ENCODE results near the gene TBX15. TPM values are rescaled to one million over a fixed set of nuclear protein-coding genes. Genes with fewer than 3 reads are reported as not detected.

TBX15 gene
- total and polyA plus RNA-seq, 9 of the 15 experiments (the other 6 are each of a cell fraction or from before 2014, with no cell fraction given), result 0.03 to 3.4 (median 2.3) TPM

DNA sequence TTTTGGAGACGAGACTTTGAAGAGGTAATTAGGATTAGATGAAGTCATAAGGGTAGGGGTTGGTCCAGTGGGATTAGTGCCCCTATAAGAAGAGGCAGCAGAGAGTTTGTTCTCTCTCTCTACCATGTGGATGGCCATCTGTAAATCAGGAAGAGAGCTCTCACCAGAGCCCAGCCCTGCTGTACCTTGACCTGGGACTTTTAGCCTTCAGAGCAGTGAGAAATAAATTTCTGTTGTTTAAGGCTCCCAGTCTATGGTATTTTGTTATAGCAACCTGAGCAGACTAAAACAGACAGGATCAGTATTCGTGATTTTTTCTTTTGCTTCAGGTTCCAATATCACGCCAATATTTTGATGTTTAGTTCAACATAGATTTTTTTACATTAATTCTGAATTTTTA lies 30.0 kb downstream of the TBX15 start:
- H3K27me3 ChIP-seq (ENCODE audit: control insufficient read depth in 2 of 2, insufficient read depth in 2 of 2, low read length in 2 of 2), result no peaks in the 10 kb centered on the region
- H3K4me1 ChIP-seq (replicated peaks in 1 of 2; ENCODE audit: control insufficient read depth in 2 of 2, insufficient read depth in 2 of 2, low read length in 2 of 2), result peaks cover 0 to 7% of the 10 kb centered on the region in 2 experiments; a peak in 1 of 5 replicates
- H3K4me2 ChIP-seq (ENCODE audit: insufficient read depth, low read length), result no peak overlapping the region
- in situ Hi-C loops (cut with MboI), result no loop called here
- no peak for FAIRE-seq
- H3K36me3 ChIP-seq (ENCODE audit: control insufficient read depth, insufficient read depth, low read length), result no peaks in the 10 kb centered on the region
- POLR2A ChIA-PET, result interaction anchor here (0.6 to 0.8 kb wide), 2 partner anchors 78 to 923 kb away, joined by 3 to 4 read pairs; no protein-coding TSS in a partner anchor
- intact Hi-C loops (cut with micrococcal nuclease), result no loop called here
- 38% methylated on average over 3 of the region's 3 CpGs for WGBS (ENCODE audit: insufficient coverage, low coverage, missing lambda C conversion rate)
- H2AFZ ChIP-seq (ENCODE audit: low read depth, low read length), result no peak overlapping the region
- no peaks in the 10 kb centered on the region for H3K9me3 ChIP-seq (replicated peaks; ENCODE audit: control insufficient read depth, insufficient read depth, low read depth, low read length)
- H3K27ac ChIP-seq (ENCODE audit: extremely low read depth, low read depth, low read length), result no peak overlapping the region
- no peaks in the 10 kb centered on the region for H4K20me1 ChIP-seq (replicated peaks; ENCODE audit: control insufficient read depth, insufficient read depth, low read length)
- CTCF ChIA-PET (ENCODE audit: low intra/inter-chr PET ratio), result no interaction called here
- no peak for DNase-seq (ENCODE audit: extremely low read depth in 1 of 4, low spot score in 3 of 4)
- H3K4me3 ChIP-seq, result no peak overlapping the region
- TF ChIP-seq HDAC8 (tag; IDR thresholded peaks at IDR 0.05) (no peak), NRF1 (conservative IDR thresholded peaks at IDR 0.05 in 1 of 2, IDR thresholded peaks at IDR 0.05 in 1 of 2) (no peak), CBX2 (IDR thresholded peaks at IDR 0.05; ENCODE audit: insufficient read depth, low read length, poor library complexity, severe bottlenecking) (no peak), CREM (IDR thresholded peaks at IDR 0.05; ENCODE audit: low read depth) (no peak), NR2C1 (IDR thresholded peaks at IDR 0.05) (no peak), NR2C1 (tag; IDR thresholded peaks at IDR 0.05) (no peak), HOXB6 (CRISPR knock-in tag; IDR thresholded peaks at IDR 0.05; ENCODE audit: borderline replicate concordance) (no peak), HIVEP1 (CRISPR knock-in tag; IDR thresholded peaks at IDR 0.05) (no peak), PHTF2 (CRISPR knock-in tag; IDR thresholded peaks at IDR 0.05) (no peak), BRCA1 (IDR thresholded peaks at IDR 0.05) (no peak), BRCA1 (CRISPR knock-in tag; IDR thresholded peaks at IDR 0.05) (no peak)
- TF ChIP-seq, protein P1, sequence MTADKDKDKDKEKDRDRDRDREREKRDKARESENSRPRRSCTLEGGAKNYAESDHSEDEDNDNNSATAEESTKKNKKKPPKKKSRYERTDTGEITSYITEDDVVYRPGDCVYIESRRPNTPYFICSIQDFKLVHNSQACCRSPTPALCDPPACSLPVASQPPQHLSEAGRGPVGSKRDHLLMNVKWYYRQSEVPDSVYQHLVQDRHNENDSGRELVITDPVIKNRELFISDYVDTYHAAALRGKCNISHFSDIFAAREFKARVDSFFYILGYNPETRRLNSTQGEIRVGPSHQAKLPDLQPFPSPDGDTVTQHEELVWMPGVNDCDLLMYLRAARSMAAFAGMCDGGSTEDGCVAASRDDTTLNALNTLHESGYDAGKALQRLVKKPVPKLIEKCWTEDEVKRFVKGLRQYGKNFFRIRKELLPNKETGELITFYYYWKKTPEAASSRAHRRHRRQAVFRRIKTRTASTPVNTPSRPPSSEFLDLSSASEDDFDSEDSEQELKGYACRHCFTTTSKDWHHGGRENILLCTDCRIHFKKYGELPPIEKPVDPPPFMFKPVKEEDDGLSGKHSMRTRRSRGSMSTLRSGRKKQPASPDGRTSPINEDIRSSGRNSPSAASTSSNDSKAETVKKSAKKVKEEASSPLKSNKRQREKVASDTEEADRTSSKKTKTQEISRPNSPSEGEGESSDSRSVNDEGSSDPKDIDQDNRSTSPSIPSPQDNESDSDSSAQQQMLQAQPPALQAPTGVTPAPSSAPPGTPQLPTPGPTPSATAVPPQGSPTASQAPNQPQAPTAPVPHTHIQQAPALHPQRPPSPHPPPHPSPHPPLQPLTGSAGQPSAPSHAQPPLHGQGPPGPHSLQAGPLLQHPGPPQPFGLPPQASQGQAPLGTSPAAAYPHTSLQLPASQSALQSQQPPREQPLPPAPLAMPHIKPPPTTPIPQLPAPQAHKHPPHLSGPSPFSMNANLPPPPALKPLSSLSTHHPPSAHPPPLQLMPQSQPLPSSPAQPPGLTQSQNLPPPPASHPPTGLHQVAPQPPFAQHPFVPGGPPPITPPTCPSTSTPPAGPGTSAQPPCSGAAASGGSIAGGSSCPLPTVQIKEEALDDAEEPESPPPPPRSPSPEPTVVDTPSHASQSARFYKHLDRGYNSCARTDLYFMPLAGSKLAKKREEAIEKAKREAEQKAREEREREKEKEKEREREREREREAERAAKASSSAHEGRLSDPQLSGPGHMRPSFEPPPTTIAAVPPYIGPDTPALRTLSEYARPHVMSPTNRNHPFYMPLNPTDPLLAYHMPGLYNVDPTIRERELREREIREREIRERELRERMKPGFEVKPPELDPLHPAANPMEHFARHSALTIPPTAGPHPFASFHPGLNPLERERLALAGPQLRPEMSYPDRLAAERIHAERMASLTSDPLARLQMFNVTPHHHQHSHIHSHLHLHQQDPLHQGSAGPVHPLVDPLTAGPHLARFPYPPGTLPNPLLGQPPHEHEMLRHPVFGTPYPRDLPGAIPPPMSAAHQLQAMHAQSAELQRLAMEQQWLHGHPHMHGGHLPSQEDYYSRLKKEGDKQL (CRISPR knock-in tag; IDR thresholded peaks at IDR 0.05; ENCODE audit: borderline replicate concordance), result no peak
- TF ChIP-seq, protein P2, sequence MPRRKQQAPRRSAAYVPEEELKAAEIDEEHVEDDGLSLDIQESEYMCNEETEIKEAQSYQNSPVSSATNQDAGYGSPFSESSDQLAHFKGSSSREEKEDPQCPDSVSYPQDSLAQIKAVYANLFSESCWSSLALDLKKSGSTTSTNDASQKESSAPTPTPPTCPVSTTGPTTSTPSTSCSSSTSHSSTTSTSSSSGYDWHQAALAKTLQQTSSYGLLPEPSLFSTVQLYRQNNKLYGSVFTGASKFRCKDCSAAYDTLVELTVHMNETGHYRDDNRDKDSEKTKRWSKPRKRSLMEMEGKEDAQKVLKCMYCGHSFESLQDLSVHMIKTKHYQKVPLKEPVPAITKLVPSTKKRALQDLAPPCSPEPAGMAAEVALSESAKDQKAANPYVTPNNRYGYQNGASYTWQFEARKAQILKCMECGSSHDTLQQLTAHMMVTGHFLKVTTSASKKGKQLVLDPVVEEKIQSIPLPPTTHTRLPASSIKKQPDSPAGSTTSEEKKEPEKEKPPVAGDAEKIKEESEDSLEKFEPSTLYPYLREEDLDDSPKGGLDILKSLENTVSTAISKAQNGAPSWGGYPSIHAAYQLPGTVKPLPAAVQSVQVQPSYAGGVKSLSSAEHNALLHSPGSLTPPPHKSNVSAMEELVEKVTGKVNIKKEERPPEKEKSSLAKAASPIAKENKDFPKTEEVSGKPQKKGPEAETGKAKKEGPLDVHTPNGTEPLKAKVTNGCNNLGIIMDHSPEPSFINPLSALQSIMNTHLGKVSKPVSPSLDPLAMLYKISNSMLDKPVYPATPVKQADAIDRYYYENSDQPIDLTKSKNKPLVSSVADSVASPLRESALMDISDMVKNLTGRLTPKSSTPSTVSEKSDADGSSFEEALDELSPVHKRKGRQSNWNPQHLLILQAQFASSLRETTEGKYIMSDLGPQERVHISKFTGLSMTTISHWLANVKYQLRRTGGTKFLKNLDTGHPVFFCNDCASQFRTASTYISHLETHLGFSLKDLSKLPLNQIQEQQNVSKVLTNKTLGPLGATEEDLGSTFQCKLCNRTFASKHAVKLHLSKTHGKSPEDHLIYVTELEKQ (CRISPR knock-in tag; IDR thresholded peaks at IDR 0.05), result no peak
- TF ChIP-seq, protein P3, sequence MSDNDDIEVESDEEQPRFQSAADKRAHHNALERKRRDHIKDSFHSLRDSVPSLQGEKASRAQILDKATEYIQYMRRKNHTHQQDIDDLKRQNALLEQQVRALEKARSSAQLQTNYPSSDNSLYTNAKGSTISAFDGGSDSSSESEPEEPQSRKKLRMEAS (CRISPR knock-in tag; IDR thresholded peaks at IDR 0.05), result no peak
- H3K9me1 ChIP-seq (ENCODE audit: control insufficient read depth, insufficient read depth, low read length), result no peaks in the 10 kb centered on the region
- no peak for ATAC-seq
- BruUV-seq (replicated peaks), result no TSS peak
- no peak overlapping the region for H3K9ac ChIP-seq (ENCODE audit: insufficient read depth in 1 of 2, low read depth in 2 of 2, low read length in 2 of 2)
- no peaks in the 10 kb centered on the region for H3K79me2 ChIP-seq (ENCODE audit: control insufficient read depth, insufficient read depth, low read length)
